ENCODE data around the gene DGKD.

Gene DGKD

DNA sequence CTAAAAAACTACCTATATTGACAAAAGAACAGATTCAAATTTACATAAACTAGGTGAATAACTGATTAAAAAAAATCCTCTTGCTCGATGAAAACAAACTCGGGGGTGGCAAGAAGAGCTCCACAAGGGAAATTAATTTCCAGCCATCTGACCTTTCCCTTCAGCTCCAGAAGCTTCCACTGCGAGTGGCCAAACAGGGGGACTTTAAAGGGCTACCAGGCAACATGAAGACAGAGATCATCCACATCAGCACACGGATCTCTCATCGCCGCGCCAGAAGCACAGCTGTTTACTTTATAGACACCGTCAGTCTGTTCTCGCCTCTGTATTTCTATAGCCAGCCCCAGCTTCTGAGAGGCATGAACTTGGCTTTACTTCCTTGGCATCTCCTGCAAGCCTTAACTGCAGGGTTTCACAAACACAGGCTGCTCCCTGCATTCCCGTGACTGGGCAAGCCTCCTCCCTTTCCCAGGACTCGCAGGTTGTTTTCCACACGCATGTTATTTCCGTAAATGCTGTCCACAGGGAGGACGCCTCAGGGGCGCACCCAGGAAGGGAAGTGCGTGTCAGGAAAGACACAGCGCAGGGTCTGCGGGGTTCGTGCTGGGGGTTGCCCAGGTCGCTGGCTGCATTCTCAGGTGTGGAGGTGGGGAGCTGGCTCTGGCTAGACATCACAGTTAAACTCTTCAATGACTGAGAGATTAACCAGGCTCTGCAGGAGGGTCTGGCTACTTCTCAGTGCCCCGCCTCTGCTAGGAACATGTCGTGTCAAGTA, 127.3 kb downstream of the DGKD start:
- no peak for DNase-seq

- DNase-seq: no peak
These were observed 128.3 kb downstream of the DGKD start for GRCh38 chr2:233482616-233483015.

- DNase-seq: no peak
These were observed 131.4 kb downstream of the DGKD start for GRCh38 chr2:233485726-233486125.

DNA sequence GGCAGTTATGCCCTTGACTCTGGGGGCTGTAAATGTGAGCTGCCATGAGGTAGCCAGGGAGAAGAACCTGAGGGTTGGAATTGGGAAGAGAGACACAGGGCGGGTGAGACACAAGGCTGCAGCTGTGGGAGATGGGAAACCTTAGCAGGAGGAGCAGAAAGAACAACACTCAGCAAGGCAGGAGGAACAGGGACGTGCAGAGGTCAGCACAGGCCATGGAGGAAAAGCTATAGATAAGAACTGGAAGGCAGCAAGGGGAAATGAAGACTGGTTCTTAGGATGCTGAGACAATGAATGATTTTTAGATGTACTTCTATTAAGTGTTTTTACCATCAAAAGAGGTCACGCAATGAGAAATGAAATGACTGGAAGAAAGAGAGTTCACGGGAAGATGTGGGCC, 132.1 kb downstream of the DGKD start:
- DNase-seq: no peak

DNA sequence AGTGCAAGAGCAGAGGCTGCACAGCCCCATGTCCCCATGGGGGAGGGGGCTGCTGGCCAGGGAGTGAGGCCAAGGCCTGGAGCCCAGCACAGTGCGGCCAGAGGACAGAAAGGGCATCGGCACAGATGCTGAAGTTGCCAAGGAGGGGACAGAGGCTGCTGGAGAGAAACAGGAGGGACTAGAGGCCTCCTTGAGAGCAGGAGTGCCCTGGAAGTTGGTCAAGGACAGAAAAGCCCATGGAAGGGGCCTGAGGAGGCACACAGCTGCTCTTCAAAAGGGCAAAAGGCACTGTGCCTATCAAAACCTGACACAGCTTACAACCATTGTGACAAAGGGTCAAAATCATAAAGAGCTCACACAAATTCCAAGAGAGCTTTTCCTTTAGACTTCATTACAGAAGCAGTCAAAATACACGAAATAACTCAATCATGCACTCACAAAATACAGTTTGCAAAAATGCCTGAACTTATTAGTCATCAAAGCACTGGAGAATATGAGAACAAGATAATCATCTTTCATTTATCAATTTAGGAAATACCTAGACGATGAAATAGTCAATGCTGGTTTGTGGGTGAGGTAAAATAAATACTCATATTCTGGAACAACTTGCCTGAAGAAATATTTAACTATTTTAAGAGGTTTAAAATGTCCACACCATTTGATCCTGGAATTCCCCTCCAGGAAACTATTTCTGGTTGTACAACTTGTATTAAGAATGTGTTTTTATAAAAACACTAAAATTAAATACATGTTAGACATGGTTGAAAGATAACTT, 132.7 kb downstream of the DGKD start:
- no peak for DNase-seq

GRCh38 chr2:233487748-233488345, 133.6 kb downstream of the DGKD start:
- no peak for DNase-seq

- DNase-seq: no peak
These were observed 134.8 kb downstream of the DGKD start for GRCh38 chr2:233489143-233489542.

DNA sequence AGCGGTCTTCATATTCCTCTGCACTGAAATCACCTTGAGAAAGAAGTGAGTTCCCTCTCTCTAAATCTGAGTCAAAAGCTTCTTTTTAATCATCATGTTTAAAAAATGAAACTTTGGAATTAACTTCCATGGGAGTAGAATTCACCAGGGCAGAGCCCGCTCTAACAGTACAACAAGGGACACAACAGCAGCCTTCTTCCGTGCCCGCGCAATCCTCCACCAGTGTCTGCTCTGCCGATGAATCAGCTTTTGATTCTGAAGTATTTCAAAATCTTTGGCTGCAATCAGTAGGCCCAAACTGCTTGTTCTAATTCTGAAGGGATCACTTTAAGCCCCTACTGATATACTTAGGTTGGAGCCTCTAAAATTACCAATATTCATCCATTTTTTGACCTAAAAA, 135.4 kb downstream of the DGKD start:
- DNase-seq: no peak

- DNase-seq: no peak
These were observed 136.5 kb downstream of the DGKD start for GRCh38 chr2:233490831-233491230.

- DNase-seq: no peak
These were observed 137.0 kb downstream of the DGKD start for GRCh38 chr2:233491326-233491725.

GRCh38 chr2:233492078-233492477, 137.8 kb downstream of the DGKD start:
- no peak for DNase-seq

DNA sequence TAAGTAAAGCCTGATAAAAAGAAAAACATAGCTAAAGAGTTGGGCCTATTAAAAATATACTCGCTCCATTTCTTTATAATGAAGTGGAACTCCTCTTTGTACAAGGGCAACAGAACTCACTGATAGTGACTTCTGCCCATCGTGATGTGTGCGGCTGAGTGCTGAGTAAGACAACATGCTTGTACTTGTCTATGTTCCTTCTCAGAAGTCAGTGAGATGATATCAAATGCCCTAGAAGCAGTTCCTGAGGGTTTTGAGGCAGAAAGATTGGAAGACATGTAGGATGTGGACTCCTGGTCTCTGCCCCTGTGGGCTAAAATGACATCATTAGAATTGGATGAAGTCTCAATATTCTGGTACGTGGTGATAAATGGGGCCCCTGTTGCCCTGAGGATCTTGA, 138.5 kb downstream of the DGKD start:
- no peak for DNase-seq

DNA sequence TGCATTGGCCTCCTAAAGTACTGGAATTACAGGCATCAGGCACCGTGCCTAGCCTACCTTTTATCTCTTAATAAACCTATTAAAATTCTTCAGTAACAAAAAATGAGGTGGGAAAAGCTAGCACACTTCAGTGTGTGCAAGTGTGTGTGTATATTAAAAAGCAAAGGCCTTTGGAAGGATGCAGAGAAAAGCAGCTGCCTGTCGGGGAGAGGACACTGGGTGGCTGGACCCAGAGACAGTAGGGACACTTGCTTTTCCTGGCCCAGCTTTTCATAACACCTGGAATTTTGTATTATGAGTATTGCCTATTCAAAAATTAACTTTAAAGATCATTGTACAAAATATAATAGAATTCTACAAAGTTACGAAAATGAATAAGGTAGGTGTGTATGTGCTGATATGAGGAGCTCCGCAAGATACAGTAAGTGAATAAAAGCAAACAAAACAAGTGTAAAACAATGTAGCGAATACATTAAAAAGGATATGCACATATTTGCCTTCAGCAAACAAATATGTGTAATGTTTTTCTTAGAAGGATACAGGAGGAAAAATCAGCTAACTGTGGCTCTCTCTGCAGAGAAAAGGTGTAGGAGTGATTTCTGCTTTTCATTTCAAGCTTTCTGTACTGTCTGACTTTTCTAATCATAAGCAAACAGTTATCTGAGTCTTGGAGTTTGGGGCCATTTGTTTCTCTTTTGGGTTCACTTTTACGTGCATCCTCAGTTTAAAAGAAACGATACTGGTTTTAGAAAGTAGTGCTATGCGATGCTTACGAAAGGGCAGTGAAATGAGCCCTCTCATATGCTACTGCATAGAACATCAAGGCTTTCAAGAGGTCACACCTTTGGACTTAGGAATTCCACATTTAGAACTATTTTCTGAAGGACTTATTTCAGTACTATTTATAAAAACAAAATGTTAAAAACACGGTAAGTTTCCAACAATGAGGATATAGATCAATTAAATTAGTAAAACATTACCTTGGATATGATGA, 141.5 kb downstream of the DGKD start:
- DNase-seq: no peak

DNA sequence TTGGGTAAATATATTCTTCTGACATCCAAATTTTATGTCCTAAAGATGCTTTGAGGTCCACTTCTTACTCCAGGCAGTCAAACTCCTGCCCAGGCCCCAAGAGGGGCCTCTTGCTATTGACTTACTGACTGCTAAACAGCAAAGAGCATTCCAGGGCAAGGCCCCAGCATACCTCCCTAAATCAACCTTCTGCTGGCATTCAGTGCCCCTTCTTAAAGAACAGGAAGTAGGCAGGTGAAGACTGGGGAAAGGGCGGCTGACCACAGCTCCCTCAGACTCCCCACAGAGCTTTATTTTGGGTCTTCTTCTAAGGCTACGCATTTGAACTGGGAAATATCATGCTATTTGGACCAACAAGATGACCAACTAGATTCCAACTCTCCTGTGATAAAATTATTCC, 143.4 kb downstream of the DGKD start:
- DNase-seq: no peak

DNA sequence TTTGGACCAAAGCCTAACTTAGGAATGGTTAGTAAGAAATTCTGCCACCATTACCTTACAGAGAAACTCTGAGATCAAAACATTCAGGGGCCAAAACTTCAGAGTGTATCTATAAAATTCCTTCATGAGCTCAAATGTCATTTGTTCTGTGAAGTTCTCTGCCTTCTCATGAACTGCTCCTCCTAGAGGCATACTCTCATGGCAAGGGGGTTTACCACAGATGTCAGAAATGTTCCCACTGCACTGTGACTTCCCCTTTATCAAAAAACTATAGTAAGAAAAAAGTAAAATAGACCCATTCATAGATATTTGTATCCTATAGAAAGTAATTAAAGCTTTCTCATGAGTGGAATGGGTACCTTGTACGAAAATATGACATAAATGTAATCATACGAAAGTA, 143.8 kb downstream of the DGKD start:
- DNase-seq: no peak

- no peak for DNase-seq
These were observed 145.6 kb downstream of the DGKD start for GRCh38 chr2:233499928-233500327.

GRCh38 chr2:233501198-233502076, 147.1 kb downstream of the DGKD start:
- DNase-seq: no peak

DNA sequence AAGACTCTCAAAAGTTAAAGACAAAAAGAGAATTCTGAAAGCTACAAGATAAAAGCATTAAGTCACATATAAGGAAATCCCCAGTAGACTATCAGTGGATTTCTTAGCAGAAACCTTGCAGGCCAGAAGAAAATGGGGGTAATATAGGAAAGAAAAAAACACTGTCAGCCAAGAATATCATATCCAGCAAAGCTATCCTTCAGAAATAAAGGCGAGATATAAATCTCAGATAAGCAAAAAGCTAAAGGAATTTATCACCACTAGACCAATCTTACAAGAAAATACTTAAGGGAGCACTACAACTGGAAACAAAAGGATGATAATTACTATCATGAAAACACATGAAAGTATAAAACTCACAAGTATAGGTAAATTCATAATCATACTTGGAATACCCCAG, 149.2 kb downstream of the DGKD start:
- DNase-seq: no peak

DNA sequence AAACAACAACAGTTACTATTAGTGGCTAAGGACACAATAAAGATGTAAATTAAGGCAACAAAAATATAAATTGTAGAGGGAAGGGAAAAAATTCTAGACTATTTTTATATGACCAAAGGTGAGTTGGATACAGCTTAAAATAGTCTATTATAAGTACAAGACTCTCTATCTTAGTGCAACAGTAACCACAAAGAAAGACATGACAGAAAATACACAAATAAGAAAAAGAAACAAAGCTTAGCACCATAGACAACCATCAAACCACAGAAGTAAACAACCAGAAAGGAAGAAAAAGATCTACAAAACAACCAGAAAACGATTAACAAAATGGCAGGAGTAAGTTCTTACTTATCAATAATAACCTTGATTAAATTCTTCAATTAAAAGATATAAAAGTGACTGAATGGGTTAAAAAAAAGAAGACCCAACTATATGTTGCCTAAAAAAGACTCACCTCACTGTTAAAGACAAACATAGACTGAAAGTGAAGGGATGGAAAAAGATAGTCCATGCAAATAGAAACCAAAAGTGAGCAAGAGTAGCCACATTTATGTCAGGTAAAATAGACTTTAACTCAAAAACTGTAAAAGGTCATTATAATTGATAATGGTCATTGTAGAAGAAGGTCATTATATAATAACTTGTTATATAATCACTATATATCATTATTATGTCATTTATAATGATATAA, 149.8 kb downstream of the DGKD start:
- DNase-seq: no peak

GRCh38 chr2:233513953-233514655, 159.8 kb downstream of the DGKD start:
- peak; percentile 5 for DNase-seq
